PC-3 (cell line): ENCODE data around the gene FAM13A. TPM values are rescaled to one million over a fixed set of nuclear protein-coding genes. Genes with fewer than 3 reads are reported as not detected.
A peak's percentile ranks its signal among the peaks of the same experiment; 100 is the strongest.

Source experiments
- ATAC-seq: fragments of 200-7000 bp; cut with Tn5 transposase; 2 replicates; pipeline ENCODE4 v1.9.1; 2020; ENCODE audit warnings: mild to moderate bottlenecking, moderate library complexity
- BruUV-seq: library from RNA; stranded (reverse); fragments of 400-500 nt; replicated peaks from 2 replicates; lab custom pipeline; 2021; lab: Mats Ljungman, UMichigan
- CTCF ChIA-PET: fragments of 300-600 bp; sonication (Branson Sonifier 250); formaldehyde crosslinking; loops from one replicate; lab custom pipeline; 2022; ENCODE audit warnings: antibody characterized with exemption; lab: Charles Lee
- POLR2A ChIA-PET: fragments of 300-600 bp; sonication (Branson Sonifier 250); formaldehyde crosslinking; loops from one replicate; lab custom pipeline; 2022; ENCODE audit warnings: antibody characterized with exemption; ENCODE audit not compliant: unreplicated experiment; lab: Charles Lee
- DNase-seq: peaks from one replicate; pipeline ENCODE4 v3.0.0-alpha.2; 2015
- H2AFZ ChIP-seq: fragments of 300-600 bp; sonication (generic); 2 replicates; pipeline ENCODE4 v1.6.0; 2016; ENCODE audit warnings: antibody characterized with exemption, low read length
- H3F3A ChIP-seq: fragments of 300-600 bp; sonication (generic); one replicate; pipeline ENCODE4 v1.6.0; 2017; ENCODE audit warnings: antibody characterized with exemption, low read length, control low read depth, mild to moderate bottlenecking; ENCODE audit not compliant: unreplicated experiment
- H3K27ac ChIP-seq: fragments of 300-600 bp; sonication (generic); 2 replicates; pipeline ENCODE4 v1.5.1; 2016; ENCODE audit warnings: mild to moderate bottlenecking, low read length
- H3K27me3 ChIP-seq: fragments of 300-600 bp; sonication (generic); 2 replicates; pipeline ENCODE4 v1.6.1; 2016; ENCODE audit warnings: low read length, mixed read lengths
- H3K36me3 ChIP-seq: fragments of 300-600 bp; sonication (generic); 2 replicates; pipeline ENCODE4 v1.6.1; 2016; ENCODE audit warnings: low read depth, mixed run types, low read length, mixed read lengths
- H3K4me1 ChIP-seq: fragments of 300-600 bp; sonication (generic); 2 replicates; pipeline ENCODE4 v1.5.1; 2016; ENCODE audit warnings: low read length; ENCODE audit not compliant: insufficient read depth
- H3K4me2 ChIP-seq: fragments of 300-600 bp; sonication (generic); 2 replicates; pipeline ENCODE4 v1.6.0; 2016; ENCODE audit warnings: low read length
- H3K4me3 ChIP-seq: fragments of 300-600 bp; sonication (generic); 2 replicates; pipeline ENCODE4 v1.5.1; 2016; ENCODE audit warnings: mild to moderate bottlenecking, low read length, mixed read lengths
- H3K79me2 ChIP-seq: fragments of 300-600 bp; sonication (generic); 2 replicates; pipeline ENCODE4 v1.6.1; 2017; ENCODE audit warnings: low read length, mixed read lengths
- H3K9ac ChIP-seq: fragments of 300-600 bp; sonication (generic); 2 replicates; pipeline ENCODE4 v1.6.0; 2016; ENCODE audit warnings: mild to moderate bottlenecking, low read length
- H3K9me2 ChIP-seq: fragments of 300-600 bp; sonication (generic); replicated peaks from 2 replicates; pipeline ENCODE4 v1.6.1; 2016; ENCODE audit warnings: mixed run types, low read length, mixed read lengths
- H3K9me3 ChIP-seq: fragments of 300-600 bp; sonication (generic); 2 replicates; pipeline ENCODE4 v1.6.1; 2016; ENCODE audit warnings: low read length, mixed read lengths
- H4K20me1 ChIP-seq: fragments of 300-600 bp; sonication (generic); 2 replicates; pipeline ENCODE4 v1.6.1; 2016; ENCODE audit warnings: low read length, mixed read lengths
- CTCF ChIP-seq: fragments of 300-600 bp; sonication (generic); conservative IDR thresholded peaks from 2 replicates; pipeline ENCODE4 v1.5.1; 2017; ENCODE audit warnings: antibody characterized with exemption, low read depth, mild to moderate bottlenecking, low read length
- EZH2 ChIP-seq: fragments of 300-600 bp; sonication (generic); IDR thresholded peaks from one replicate; pipeline ENCODE4 v1.6.1; 2017; ENCODE audit warnings: antibody characterized with exemption, mild to moderate bottlenecking, low read length; ENCODE audit not compliant: unreplicated experiment
- EZH2phosphoT487 ChIP-seq: fragments of 300-600 bp; sonication (generic); IDR thresholded peaks from 2 replicates; pipeline ENCODE4 v1.6.1; 2018; ENCODE audit warnings: mild to moderate bottlenecking, antibody characterized with exemption, low read length, borderline replicate concordance
- intact Hi-C: fragments of 100-400 bp; cut with micrococcal nuclease; formaldehyde crosslinking; loops from 2 replicates; pipeline ENCODE4 v1.9.0; 2023
- total RNA-seq: library from RNA; depleted of rRNA; stranded (reverse); fragments of >200 nt; gene quantifications from 2 replicates; pipeline ENCODE4 v1.2.3, GENCODE V29; 2014

The FAM13A gene
- total RNA-seq, 1 experiment from 2014 or later = 8.6 TPM

GRCh38 chr4:88706574-88706973 lies 350.4 kb downstream of the FAM13A start:
- TF ChIP-seq EZH2 (no peak), CTCF (peak; percentile 69)
- Histone ChIP-seq H3K27me3 (no peaks in the 10 kb centered on the region), H3K4me2 (peak overlapping the region; percentile 62), H3K9ac (0 out of 2 replicates have a peak overlapping the region, but pooled peaks have one; percentile 9), H3F3A (no peaks in the 10 kb centered on the region), H3K9me3 (no peaks in the 10 kb centered on the region), H4K20me1 (no peaks in the 10 kb centered on the region), H3K27ac (no peak overlapping the region), H3K4me3 (0 out of 2 replicates have a peak overlapping the region, but pooled peaks have one; percentile 14), H3K79me2 (no peaks in the 10 kb centered on the region), H3K36me3 (no peaks in the 10 kb centered on the region), H3K9me2 (no peaks in the 10 kb centered on the region), H2AFZ (peak overlapping the region; percentile 90), H3K4me1 (peaks cover 12% of the 10 kb centered on the region)
- POLR2A ChIA-PET = interaction anchor here (0.6 kb wide), 1 partner anchor 192 kb away, joined by 3 read pairs; no protein-coding TSS in a partner anchor
- peak; percentile 67 for DNase-seq
- CTCF ChIA-PET = interaction anchor here (0.7 to 1.5 kb wide), 3 partner anchors 34 to 317 kb away, joined by 4 to 7 read pairs (median 5); no protein-coding TSS in a partner anchor
- intact Hi-C loops = loop anchor here (1.0 to 10.0 kb wide), 5 partner anchors 85 to 318 kb away; no protein-coding TSS in a partner anchor
- ATAC-seq = peak; percentile 68
- BruUV-seq = no TSS peak

GRCh38 chr4:88705805-88706492 lies 351.0 kb downstream of the FAM13A start:
- Histone ChIP-seq H3K79me2 (no peaks in the 10 kb centered on the region), H3K27me3 (no peaks in the 10 kb centered on the region), H3K9me2 (no peaks in the 10 kb centered on the region), H3K4me1 (peaks cover 12% of the 10 kb centered on the region), H3K9me3 (no peaks in the 10 kb centered on the region), H3K27ac (no peak overlapping the region), H4K20me1 (no peaks in the 10 kb centered on the region), H3F3A (no peaks in the 10 kb centered on the region), H3K9ac (no peak overlapping the region), H3K36me3 (no peaks in the 10 kb centered on the region), H3K4me2 (0 out of 2 replicates have a peak overlapping the region, but pooled peaks have one; percentile 25), H3K4me3 (no peak overlapping the region), H2AFZ (peak overlapping the region; percentile 27; the same call in 1 of the 2 replicates)
- ATAC-seq (peak; percentile 77), DNase-seq (peak; percentile 36)
- intact Hi-C loops = loop anchor here (1.0 to 10.0 kb wide), 5 partner anchors 85 to 318 kb away; no protein-coding TSS in a partner anchor
- BruUV-seq = no TSS peak
- POLR2A ChIA-PET = no interaction called here
- TF ChIP-seq EZH2phosphoT487 (no peak), CTCF (no peak), EZH2 (no peak)
- CTCF ChIA-PET = interaction anchor here (1.5 kb wide), 2 partner anchors 33 to 318 kb away, joined by 4 to 7 read pairs; no protein-coding TSS in a partner anchor
